MM.1S (cell line): Measurements from ENCODE around the gene NCAPH2.

Experiments
- DNase-seq: peaks from one replicate; pipeline ENCODE4 v3.0.0-alpha.2; 2015
- H2AFZ ChIP-seq: fragments of 300-600 bp; sonication (generic); 2 replicates; pipeline ENCODE4 v1.6.0; 2016; ENCODE audit warnings: antibody characterized with exemption, low read length
- H3F3A ChIP-seq: fragments of 300-600 bp; sonication (generic); 2 replicates; pipeline ENCODE4 v1.6.1; 2016; ENCODE audit warnings: mild to moderate bottlenecking, antibody characterized with exemption, low read length, moderate library complexity, mixed read lengths; ENCODE audit not compliant: insufficient read depth
- H3K27ac ChIP-seq: fragments of 300-600 bp; sonication (generic); 2 replicates; pipeline ENCODE4 v1.5.1; 2016; ENCODE audit warnings: mild to moderate bottlenecking, low read length
- H3K27me3 ChIP-seq: fragments of 300-600 bp; sonication (generic); replicated peaks from 2 replicates; pipeline ENCODE4 v1.6.0; 2016; ENCODE audit warnings: low read length; ENCODE audit not compliant: insufficient read depth
- H3K36me3 ChIP-seq: fragments of 300-600 bp; sonication (generic); replicated peaks from 2 replicates; pipeline ENCODE4 v1.6.1; 2016; ENCODE audit warnings: mild to moderate bottlenecking, low read length, mixed read lengths; ENCODE audit not compliant: insufficient read depth
- H3K4me1 ChIP-seq: fragments of 300-600 bp; sonication (generic); 2 replicates; pipeline ENCODE4 v1.6.1; 2016; ENCODE audit warnings: low read length, mixed read lengths
- H3K4me2 ChIP-seq: fragments of 300-600 bp; sonication (generic); 2 replicates; pipeline ENCODE4 v1.6.0; 2016; ENCODE audit warnings: low read depth, low read length
- H3K4me3 ChIP-seq: fragments of 300-600 bp; sonication (generic); 2 replicates; pipeline ENCODE4 v1.5.1; 2016; ENCODE audit warnings: low read length, mixed read lengths
- H3K79me2 ChIP-seq: fragments of 300-600 bp; sonication (generic); 2 replicates; pipeline ENCODE4 v1.6.1; 2016; ENCODE audit warnings: mixed run types, low read length, mixed read lengths
- H3K9ac ChIP-seq: fragments of 300-600 bp; sonication (generic); 2 replicates; pipeline ENCODE4 v1.6.1; 2016; ENCODE audit warnings: low read length, mixed read lengths
- H3K9me2 ChIP-seq: fragments of 300-600 bp; sonication (generic); replicated peaks from 2 replicates; pipeline ENCODE4 v1.6.1; 2016; ENCODE audit warnings: mild to moderate bottlenecking, low read length, mixed read lengths; ENCODE audit not compliant: insufficient read depth
- H3K9me3 ChIP-seq: fragments of 300-600 bp; sonication (generic); replicated peaks from 2 replicates; pipeline ENCODE4 v1.6.1; 2016; ENCODE audit warnings: mild to moderate bottlenecking, low read length, mixed read lengths; ENCODE audit not compliant: insufficient read depth
- H4K20me1 ChIP-seq: fragments of 300-600 bp; sonication (generic); 2 replicates; pipeline ENCODE4 v1.6.1; 2016; ENCODE audit warnings: mild to moderate bottlenecking, low read length, moderate library complexity, mixed read lengths; ENCODE audit not compliant: insufficient read depth
- CTCF ChIP-seq: fragments of 300-600 bp; sonication (generic); IDR thresholded peaks from 2 replicates; pipeline ENCODE4 v1.5.1; 2016; ENCODE audit warnings: antibody characterized with exemption, low read length, mixed read lengths
- EZH2 ChIP-seq: fragments of 300-600 bp; sonication (generic); optimal IDR thresholded peaks from 2 replicates; pipeline ENCODE3; 2017; ENCODE audit warnings: low read depth, mild to moderate bottlenecking, antibody characterized with exemption, low read length, mixed read lengths
- EZH2phosphoT487 ChIP-seq: fragments of 300-600 bp; sonication (generic); IDR thresholded peaks from 2 replicates; pipeline ENCODE4 v1.6.1; 2018; ENCODE audit warnings: antibody characterized with exemption, low read length

The NCAPH2 gene

GRCh38 chr22:50516068-50516467 is 8.0 kb downstream of the NCAPH2 start:
- Histone ChIP-seq H3K9me3 (no peaks in the 10 kb centered on the region), H3K79me2 (peaks cover 68% of the 10 kb centered on the region), H3K4me3 (no peak overlapping the region), H3K9me2 (no peaks in the 10 kb centered on the region), H3K27me3 (no peaks in the 10 kb centered on the region), H4K20me1 (peaks cover 7% of the 10 kb centered on the region; the same call in 1 of the 2 replicates), H3K27ac (no peak overlapping the region), H2AFZ (no peak overlapping the region), H3K4me1 (no peaks in the 10 kb centered on the region), H3K36me3 (0 out of 2 replicates have a peak, but pooled peaks cover 3% of the 10 kb centered on the region), H3K4me2 (no peak overlapping the region), H3F3A (no peaks in the 10 kb centered on the region), H3K9ac (no peak overlapping the region)
- TF ChIP-seq CTCF: no peak
- TF ChIP-seq EZH2: no peak
- TF ChIP-seq EZH2phosphoT487: no peak
- DNase-seq: no peak

- H3K9me2 ChIP-seq: no peaks in the 10 kb centered on the region
- H3K27me3 ChIP-seq: no peaks in the 10 kb centered on the region
- peaks cover 7% of the 10 kb centered on the region; the same call in 1 of the 2 replicates for H4K20me1 ChIP-seq
- H3K9me3 ChIP-seq: no peaks in the 10 kb centered on the region
- H3K4me2 ChIP-seq: no peak overlapping the region
- peaks cover 66% of the 10 kb centered on the region for H3K79me2 ChIP-seq
- TF ChIP-seq CTCF (no peak), EZH2 (no peak), EZH2phosphoT487 (no peak)
- no peaks in the 10 kb centered on the region for H3F3A ChIP-seq
- no peak overlapping the region for H3K9ac ChIP-seq
- DNase-seq: no peak
- no peaks in the 10 kb centered on the region for H3K4me1 ChIP-seq
- H2AFZ ChIP-seq: no peak overlapping the region
- H3K4me3 ChIP-seq: no peak overlapping the region
- H3K27ac ChIP-seq: no peak overlapping the region
- 0 out of 2 replicates have a peak, but pooled peaks cover 3% of the 10 kb centered on the region for H3K36me3 ChIP-seq
Measured at GRCh38 chr22:50516891-50517290, 8.9 kb downstream of the NCAPH2 start.

- H3K4me1 ChIP-seq: no peaks in the 10 kb centered on the region
- peaks cover 63% of the 10 kb centered on the region for H3K79me2 ChIP-seq
- H4K20me1 ChIP-seq: peaks cover 7% of the 10 kb centered on the region; the same call in 1 of the 2 replicates
- H3K9ac ChIP-seq: no peak overlapping the region
- TF ChIP-seq CTCF: no peak
- TF ChIP-seq EZH2: no peak
- no peak for TF ChIP-seq EZH2phosphoT487
- H3K9me2 ChIP-seq: no peaks in the 10 kb centered on the region
- H3F3A ChIP-seq: no peaks in the 10 kb centered on the region
- H3K4me2 ChIP-seq: no peak overlapping the region
- H3K9me3 ChIP-seq: no peaks in the 10 kb centered on the region
- H3K27me3 ChIP-seq: no peaks in the 10 kb centered on the region
- 0 out of 2 replicates have a peak, but pooled peaks cover 3% of the 10 kb centered on the region for H3K36me3 ChIP-seq
- no peak overlapping the region for H3K27ac ChIP-seq
- DNase-seq: no peak
- no peak overlapping the region for H2AFZ ChIP-seq
- no peak overlapping the region for H3K4me3 ChIP-seq
Measured at GRCh38 chr22:50517495-50518260, 9.7 kb downstream of the NCAPH2 start.
